GM23248 (cell line): Measurements from ENCODE around the gene SEMA3C.

Experiments
- EZH2 ChIP-seq: fragments of 200-600 bp; sonication (generic); IDR thresholded peaks from 2 replicates; pipeline ENCODE4 v1.6.1; 2018; ENCODE audit warnings: antibody characterized with exemption, mild to moderate bottlenecking; ENCODE audit not compliant: insufficient read depth, poor library complexity, severe bottlenecking
- EZH2phosphoT487 ChIP-seq: fragments of 200-600 bp; sonication (generic); IDR thresholded peaks from 2 replicates; pipeline ENCODE4 v1.6.1; 2018; ENCODE audit warnings: antibody characterized with exemption, moderate library complexity, mild to moderate bottlenecking, low read depth; ENCODE audit not compliant: insufficient read depth

- TF ChIP-seq EZH2, result no peak
- TF ChIP-seq EZH2phosphoT487, result no peak
Measured at GRCh38 chr7:80847027-80847426, 71.8 kb downstream of the SEMA3C start.
